ENCODE results near the gene CASTOR2. TPM values are rescaled to one million over a fixed set of nuclear protein-coding genes. Genes with fewer than 3 reads are reported as not detected.
"Not testable (repeated sequence)": the region's sequence is repeated elsewhere in the genome, so short reads cannot be mapped to it uniquely, and the experiment has no call there.

CASTOR2 gene
- polyA plus RNA-seq, 3 donors = 5.2 to 11.8 (median 11.4) TPM

DNA sequence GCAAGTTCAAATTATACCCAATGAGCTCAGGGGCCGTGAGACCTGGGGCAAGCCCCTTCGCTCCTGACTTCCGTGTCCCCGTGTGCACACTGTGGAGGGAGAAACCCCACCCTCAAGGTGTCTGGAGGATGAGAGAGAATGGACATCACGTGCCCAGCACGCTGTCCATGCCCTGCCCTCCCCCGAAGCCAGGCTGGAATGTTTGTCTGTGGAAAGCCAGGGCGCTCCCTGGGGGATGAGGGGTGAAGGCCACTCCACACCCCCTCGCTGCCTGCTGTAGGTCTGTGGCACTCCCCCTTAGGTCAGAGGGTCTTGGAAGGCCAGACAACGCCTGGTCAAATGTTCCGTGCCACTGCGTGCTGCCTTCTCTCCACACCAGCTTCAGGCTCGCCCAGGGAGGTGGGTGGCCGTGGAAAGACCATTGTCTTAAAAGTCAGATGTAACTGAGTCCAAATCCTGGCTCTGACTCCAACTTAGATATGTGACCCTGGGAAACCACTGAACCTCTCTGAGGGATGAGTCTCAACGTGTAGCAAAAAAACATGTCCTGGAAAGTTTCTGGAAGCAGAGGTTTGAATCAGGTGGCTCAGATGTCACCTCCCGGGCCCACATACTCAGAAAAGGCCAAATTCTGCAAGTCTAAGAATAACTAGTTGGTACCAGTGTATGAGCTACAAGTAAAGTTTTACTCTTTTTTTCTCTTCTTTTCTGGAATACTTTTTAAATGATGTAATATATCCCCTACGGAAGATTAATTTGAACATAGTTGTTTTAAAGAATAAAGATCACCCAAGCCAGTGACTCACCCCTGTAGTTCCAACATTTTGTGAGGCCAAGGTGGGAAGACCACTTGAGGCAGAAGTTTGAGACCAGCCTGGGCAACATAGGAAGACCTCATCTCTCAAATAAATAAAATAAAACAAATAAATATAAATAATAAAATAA lies 84.2 kb downstream of the CASTOR2 start:
- no peak for DNase-seq

DNA sequence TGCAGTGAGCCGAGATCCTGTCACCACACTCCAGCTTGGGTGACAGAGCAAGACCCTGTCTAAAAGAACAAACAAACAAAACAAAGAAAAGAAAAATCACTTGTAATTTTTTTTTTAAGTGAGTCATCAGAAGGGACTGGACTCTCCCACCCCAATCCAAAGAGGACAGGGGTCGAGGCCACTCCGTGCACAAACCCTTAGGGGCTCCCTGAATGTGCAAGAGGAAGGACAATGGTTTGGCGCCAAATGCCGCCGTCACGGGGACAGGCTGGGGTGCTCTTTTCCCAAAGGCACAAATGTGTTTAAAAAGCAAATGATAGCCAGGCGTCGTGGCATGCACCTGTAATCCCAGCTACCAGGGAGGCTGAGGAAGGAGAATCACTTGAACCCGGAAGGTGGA lies 85.3 kb downstream of the CASTOR2 start:
- no peak for DNase-seq

DNA sequence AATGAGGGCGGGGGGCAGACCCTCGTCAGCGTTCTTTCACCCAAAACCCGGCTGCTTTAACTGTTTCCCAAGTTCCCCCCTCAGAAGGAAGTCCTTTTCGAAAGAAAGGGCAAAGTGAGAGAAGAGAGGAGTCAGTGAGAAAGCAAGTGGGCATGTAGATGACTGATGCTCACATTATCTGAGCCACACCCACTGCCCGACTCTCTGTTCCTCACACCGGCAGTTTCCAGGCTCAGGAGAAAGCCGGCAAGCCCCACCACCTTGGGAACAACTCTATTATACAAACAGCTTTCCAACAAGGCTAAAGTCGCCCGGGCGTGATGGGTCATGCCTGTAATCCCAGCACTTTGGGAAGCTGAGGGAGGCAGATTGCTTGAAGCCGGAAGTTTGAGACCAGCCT lies 86.0 kb downstream of the CASTOR2 start:
- no peak for DNase-seq

DNA sequence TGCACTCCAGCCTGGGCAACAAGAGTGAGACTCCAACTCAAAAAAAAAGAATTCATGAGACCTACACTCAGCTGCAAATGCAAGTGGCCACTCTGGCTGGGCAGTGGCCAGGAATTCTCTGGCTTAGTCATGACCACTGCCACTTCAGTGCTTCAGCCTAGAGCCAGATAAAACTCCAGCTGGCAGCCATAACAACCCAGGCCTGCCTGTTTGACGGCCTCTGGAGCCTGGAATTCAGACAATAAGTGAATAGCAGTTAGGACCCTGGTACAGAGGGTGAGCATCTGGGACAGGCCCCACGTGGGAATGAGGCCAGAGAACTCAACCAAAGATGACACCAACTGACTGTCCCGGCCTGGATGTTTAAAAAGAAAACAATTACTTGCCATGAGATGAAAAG lies 90.2 kb downstream of the CASTOR2 start:
- no peak for DNase-seq

DNA sequence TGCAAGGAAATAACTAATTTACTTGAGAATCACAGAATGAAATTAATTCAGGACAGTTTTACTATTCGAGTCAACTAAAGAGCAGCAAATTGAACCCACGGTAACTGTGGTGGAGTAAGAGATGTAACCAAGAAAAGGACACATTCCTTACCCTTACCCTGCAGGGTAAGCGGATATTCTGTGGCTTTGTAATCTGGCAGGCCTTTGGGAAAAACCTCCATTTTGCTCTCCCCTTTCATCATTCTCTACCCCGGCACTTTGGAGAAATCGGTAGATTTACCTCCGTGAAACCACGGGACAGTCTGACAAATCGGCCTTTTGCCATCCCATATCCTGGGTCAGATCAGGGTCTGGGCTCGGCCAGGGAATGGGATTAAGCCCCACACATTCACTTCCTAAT lies 90.7 kb downstream of the CASTOR2 start:
- DNase-seq = no peak

DNA sequence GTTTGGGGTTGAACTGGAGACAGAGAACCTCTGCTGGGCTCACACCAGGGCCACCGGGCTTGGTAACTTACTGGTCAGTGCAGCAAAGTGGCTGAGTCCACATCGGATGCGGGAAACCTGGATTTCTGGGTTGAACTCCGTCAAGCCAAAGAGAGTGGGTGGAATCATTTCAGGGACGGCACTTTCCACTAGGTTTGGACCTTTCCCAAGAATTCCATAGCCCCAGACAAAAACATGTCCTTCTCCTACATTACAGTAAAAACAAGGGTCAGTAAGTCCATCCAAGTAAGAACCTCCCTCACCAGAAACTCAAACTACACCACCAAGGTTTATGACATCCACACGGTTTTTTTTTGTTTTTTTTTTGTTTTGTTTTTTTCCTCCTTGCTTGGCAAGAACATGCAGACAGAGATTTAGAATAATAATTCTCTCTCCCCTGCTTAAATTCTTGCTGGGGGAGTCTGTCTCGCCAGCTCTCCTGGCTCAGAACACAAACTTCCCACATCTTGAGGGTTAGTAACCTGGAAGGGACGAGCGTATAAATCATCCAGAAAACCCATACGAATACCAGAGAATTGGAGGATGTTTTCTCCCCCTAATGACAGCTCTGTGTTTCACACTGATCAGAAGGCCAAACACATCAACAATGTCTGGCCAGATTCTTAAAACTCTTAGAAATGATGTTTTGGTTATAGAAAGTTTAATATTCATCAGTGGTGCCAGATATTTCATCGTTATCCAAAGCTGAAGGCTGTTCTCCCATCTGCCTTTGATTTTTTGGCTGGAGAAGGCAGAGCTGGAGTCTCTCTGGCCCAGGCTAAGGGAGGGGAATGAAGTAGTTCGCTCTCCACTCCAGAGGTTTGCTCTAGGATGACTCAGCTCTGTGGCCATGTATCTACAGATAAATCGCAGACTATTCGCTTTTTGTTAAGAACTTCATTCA lies 91.6 kb downstream of the CASTOR2 start:
- no peak for DNase-seq

DNA sequence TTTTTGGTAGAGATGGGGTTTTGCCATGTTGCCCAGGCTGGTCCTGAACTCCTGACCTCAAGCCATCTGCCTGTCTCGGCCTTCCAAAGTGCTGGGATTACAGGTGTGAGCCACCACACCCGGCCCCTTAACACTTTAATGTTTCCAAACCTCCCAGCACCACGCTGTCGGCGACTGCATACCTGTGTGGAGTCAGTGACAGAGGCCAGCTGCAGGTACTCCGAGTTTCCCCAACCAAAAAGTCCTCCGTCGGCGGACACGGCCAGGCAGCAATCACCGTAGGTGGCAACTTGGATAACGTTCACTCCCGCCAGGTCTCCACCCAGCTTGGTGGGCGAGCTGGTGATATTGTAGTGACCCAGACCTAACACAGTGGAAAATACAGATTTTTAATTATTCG lies 93.9 kb downstream of the CASTOR2 start:
- DNase-seq = no peak

DNA sequence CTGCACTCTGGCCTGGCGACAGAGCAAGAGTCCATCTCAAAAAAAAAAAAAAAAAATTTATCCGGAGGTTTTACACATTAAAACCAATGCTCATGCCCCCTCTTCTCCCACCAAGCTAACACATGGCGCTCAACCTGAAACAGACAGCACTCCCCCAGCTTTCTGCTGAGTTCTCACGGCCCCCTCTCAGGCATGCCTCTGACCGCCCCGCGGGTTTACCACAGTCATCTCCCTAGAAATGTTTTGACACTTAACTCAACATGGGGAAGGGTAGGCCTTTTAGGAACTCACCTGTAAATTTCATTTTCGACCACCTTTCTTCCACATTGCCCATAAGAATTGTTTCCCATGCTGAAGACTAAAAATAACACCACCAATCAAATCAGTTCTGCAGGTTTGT lies 99.8 kb downstream of the CASTOR2 start:
- no peak for DNase-seq

DNA sequence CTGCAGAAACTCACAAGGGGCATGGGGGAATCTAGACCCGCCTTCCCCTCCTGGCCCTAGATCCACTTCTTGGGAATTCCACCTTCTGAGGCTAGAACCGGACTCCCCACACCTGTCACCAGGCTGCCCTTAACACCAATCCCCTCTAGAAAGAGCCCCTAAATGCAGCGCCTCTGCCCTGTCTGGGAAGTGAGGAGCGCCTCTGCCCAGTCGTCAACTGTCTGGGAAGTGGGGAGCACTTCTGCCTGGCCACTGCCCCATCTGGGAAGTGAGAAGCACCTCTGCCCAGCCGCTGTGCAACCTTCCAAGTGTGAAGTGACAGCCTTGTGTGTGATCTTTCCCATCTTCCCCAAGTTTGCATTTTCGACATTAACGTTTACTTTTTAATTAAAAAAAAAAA lies 100.3 kb downstream of the CASTOR2 start:
- DNase-seq = no peak

DNA sequence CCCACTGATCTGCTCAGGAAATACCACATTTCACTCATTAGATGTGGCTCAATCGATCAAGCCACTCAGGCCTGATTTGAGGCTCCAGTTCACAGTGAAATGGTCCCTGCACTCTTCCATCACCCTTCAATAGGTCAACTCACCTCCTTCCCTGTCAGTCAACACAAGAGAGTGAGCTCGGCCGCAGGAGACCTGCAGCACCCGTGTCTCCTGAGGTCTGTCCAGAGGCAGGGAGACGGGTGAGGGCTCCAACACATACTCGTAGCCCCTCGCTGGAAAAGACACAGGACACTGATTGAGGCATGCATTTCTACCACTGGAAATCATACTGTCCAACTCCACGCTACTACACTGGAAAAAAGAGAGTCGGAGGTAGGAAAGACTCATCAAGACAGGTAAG lies 102.0 kb downstream of the CASTOR2 start:
- no peak for DNase-seq

DNA sequence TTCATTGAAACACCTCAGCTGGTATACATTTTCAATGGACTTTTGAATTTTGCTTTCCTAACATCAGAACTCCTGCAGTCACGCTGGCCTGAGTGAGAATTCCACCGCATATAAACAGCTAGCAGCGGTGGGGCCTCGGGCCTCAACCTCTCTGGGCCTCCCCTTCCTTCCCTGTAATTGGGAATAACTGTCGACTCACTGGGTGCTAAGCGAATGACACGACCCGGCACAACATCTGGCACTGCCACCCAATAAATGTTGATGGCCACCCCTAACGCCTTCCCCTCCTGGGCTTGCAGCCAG lies 108.4 kb downstream of the CASTOR2 start:
- no peak for DNase-seq

DNA sequence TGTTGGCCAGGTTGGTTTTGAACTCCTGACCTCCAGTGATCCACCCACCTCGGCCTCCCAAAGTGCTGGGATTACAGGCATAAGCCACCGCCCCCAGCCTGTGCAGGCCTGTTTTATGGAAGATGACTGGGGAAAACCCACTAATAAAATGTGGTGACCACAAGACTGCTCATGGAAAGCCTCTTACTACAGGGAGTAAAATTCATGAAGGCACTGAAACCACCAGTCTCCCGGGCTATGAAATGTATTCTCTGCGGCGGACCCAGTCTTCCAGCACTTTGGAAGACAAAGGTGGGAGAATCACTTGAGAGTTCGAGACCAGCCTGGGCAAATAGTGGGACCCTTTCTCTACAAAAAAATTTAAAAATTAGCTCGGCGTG lies 109.7 kb downstream of the CASTOR2 start:
- not testable (repeated sequence) for DNase-seq

Other genes with a start within 250 kb of the CASTOR2 start
- gene NCF1, start 190.7 kb upstream of the CASTOR2 start, polyA plus RNA-seq (ENCODE audit: insufficient read length in 3 of 3) = 1 to 10 TPM; 1.5 to 2.1 (median 2.0) TPM
- 10 to 100 TPM; 17.3 to 36.7 (median 34.4) TPM for gene GTF2IRD2, start 113.1 kb upstream of the CASTOR2 start, polyA plus RNA-seq (ENCODE audit: insufficient read length in 3 of 3)
- 10 to 100 TPM; 44.2 to 51.2 (median 49.4) TPM for gene RCC1L, start 109.1 kb downstream of the CASTOR2 start, polyA plus RNA-seq (ENCODE audit: insufficient read length in 3 of 3)
- 10 to 100 TPM; 38.7 to 67.9 (median 60.1) TPM for gene GTF2IRD2B, start 127.9 kb downstream of the CASTOR2 start, polyA plus RNA-seq (ENCODE audit: insufficient read length in 3 of 3)

All from renal pelvis (tissue), 4 donors.